Measurements from ENCODE around the gene MCM7. TPM values are rescaled to one million over a fixed set of nuclear protein-coding genes. Genes with fewer than 3 reads are reported as not detected.

Gene MCM7
- polyA plus RNA-seq, 1 of the 3 experiments (the other 2 are of a cell fraction) = 241 TPM

DNA sequence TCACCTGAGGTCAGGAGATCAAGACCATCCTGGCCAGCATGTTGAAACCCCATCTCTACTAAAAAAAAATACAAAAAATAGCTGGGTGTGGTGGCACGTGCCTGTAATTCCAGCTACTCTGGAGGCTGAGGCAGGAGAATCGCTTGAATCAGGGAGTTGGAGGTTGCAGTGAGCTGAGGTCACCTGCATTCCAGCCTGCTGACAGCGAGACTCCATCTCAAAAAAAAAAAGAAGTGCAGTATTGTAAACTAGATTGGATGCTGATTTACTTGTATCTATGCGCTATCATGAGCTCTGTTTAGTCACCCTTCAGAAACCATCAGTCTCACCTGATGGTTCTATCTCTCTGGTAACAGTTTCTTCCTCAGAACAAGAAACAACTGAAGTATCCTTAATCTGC lies 37.8 kb downstream of the MCM7 start:
- Histone ChIP-seq H3K4me1 (ENCODE audit: control insufficient read depth in 1 of 2, insufficient read depth in 2 of 2, low read depth in 1 of 2, low read length in 1 of 2) (peaks cover 0 to 21% of the 10 kb centered on the region in 2 experiments; a peak in 1 of 4 replicates), H3K79me2 (ENCODE audit: insufficient read depth) (no peaks in the 10 kb centered on the region), H4K20me1 (ENCODE audit: insufficient read depth) (no peaks in the 10 kb centered on the region), H3K9ac (no peak overlapping the region), H3K4me3 (ENCODE audit: low read depth in 2 of 2, low read length in 1 of 2) (no peak overlapping the region), H3K27me3 (ENCODE audit: insufficient read depth) (no peaks in the 10 kb centered on the region), H3F3A (replicated peaks; ENCODE audit: insufficient read depth) (peaks cover 34% of the 10 kb centered on the region), H3K4me2 (no peak overlapping the region), H3K36me3 (replicated peaks in 1 of 2; ENCODE audit: control insufficient read depth in 1 of 2, insufficient read depth in 2 of 2, low read length in 1 of 2) (peaks cover 32 to 58% of the 10 kb centered on the region in 2 experiments), H3K9me3 (no peaks in the 10 kb centered on the region), H3K9me2 (no peaks in the 10 kb centered on the region), H2AFZ (ENCODE audit: low read depth) (no peak overlapping the region), H3K27ac (ENCODE audit: low read depth in 2 of 2, low read length in 1 of 2) (no peak overlapping the region)
- ChIA-PET POLR2A (interaction anchor here (0.6 to 1.3 kb wide), 4 partner anchors 11 to 48 kb away, joined by 3 to 7 read pairs (median 3); partner anchors contain the start of genes ZKSCAN1 and ZSCAN21), CTCF (interaction anchor here (1.1 to 2.4 kb wide), 6 partner anchors 10 to 84 kb away, joined by 4 to 10 read pairs (median 8); partner anchors contain the start of gene ZSCAN21)
- TF ChIP-seq RCOR1 (IDR thresholded peaks at IDR 0.05; ENCODE audit: low read length) = no peak
- TF ChIP-seq, protein P1, sequence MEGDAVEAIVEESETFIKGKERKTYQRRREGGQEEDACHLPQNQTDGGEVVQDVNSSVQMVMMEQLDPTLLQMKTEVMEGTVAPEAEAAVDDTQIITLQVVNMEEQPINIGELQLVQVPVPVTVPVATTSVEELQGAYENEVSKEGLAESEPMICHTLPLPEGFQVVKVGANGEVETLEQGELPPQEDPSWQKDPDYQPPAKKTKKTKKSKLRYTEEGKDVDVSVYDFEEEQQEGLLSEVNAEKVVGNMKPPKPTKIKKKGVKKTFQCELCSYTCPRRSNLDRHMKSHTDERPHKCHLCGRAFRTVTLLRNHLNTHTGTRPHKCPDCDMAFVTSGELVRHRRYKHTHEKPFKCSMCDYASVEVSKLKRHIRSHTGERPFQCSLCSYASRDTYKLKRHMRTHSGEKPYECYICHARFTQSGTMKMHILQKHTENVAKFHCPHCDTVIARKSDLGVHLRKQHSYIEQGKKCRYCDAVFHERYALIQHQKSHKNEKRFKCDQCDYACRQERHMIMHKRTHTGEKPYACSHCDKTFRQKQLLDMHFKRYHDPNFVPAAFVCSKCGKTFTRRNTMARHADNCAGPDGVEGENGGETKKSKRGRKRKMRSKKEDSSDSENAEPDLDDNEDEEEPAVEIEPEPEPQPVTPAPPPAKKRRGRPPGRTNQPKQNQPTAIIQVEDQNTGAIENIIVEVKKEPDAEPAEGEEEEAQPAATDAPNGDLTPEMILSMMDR (IDR thresholded peaks at IDR 0.05) = no peak
- no peak for TF ChIP-seq TEAD4 (IDR thresholded peaks at IDR 0.05; ENCODE audit: borderline replicate concordance, insufficient read depth)
- TF ChIP-seq NRF1 (IDR thresholded peaks at IDR 0.05; ENCODE audit: low read depth, low read length) = no peak
- whole genome bisulfite sequencing (ENCODE audit: low lambda C conversion rate) = 98% methylated on average over 4 of the region's 4 CpGs
- no peak for DNase-seq

DNA sequence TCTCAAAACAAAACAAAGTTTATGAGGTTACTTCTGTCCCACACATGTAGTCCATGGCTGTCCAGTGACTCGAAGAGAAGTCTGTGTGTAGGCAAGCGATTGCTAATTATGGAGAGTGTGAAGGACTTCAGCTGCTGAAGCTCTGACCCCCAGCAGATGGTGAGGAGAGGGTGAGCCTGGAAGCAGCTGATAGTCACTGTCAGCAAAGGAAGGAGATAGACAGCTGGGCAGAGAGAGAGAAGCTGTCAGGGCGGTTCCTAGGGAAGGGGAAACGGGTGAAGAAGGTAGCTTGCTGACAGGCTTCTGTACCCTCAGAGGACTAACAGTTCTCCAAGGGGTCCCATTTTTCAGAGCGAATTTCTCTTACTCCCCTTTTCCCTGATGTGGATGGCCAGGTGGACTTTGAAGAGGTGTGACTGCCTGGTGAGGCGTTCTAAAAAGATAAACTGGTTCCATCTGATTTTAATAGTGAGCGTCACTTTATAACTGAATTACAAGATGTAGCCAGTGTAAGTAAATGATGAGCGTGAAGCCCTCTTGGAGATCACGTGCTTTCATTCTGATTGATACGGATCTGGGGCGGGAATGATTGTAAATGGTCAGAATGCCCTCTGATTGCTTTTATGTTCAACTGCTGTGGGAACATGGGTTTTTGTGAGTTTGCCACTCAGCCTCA lies 39.5 kb downstream of the MCM7 start:
- ChIA-PET POLR2A (interaction anchor here (0.9 to 1.2 kb wide), 2 partner anchors 12 to 40 kb away, joined by 3 to 5 read pairs; partner anchors contain the start of genes AP4M1 and MCM7), CTCF (interaction anchor here (1.1 to 2.5 kb wide), 5 partner anchors 8 to 82 kb away, joined by 3 to 7 read pairs (median 5); partner anchors contain the start of gene ZSCAN21)
- Histone ChIP-seq H3K27ac (ENCODE audit: low read depth in 2 of 2, low read length in 1 of 2) (no peak overlapping the region), H3K79me2 (ENCODE audit: insufficient read depth) (peaks cover 2% of the 10 kb centered on the region), H3K9me2 (no peaks in the 10 kb centered on the region), H3K9me3 (no peaks in the 10 kb centered on the region), H2AFZ (ENCODE audit: low read depth) (no peak overlapping the region), H3K9ac (no peak overlapping the region), H3K4me2 (no peak overlapping the region), H4K20me1 (ENCODE audit: insufficient read depth) (no peaks in the 10 kb centered on the region), H3K4me1 (ENCODE audit: control insufficient read depth in 1 of 2, insufficient read depth in 2 of 2, low read depth in 1 of 2, low read length in 1 of 2) (peaks cover 0 to 17% of the 10 kb centered on the region in 2 experiments; a peak in 1 of 4 replicates), H3K4me3 (ENCODE audit: low read depth in 2 of 2, low read length in 1 of 2) (no peak overlapping the region), H3K36me3 (replicated peaks in 1 of 2; ENCODE audit: control insufficient read depth in 1 of 2, insufficient read depth in 2 of 2, low read length in 1 of 2) (peaks cover 48 to 67% of the 10 kb centered on the region in 2 experiments), H3K27me3 (ENCODE audit: insufficient read depth) (no peaks in the 10 kb centered on the region), H3F3A (replicated peaks; ENCODE audit: insufficient read depth) (peaks cover 23% of the 10 kb centered on the region)
- TF ChIP-seq SMC3 (IDR thresholded peaks at IDR 0.05; ENCODE audit: low read depth, low read length) (no peak), EP300 (IDR thresholded peaks at IDR 0.05; ENCODE audit: borderline replicate concordance in 1 of 2, low read depth in 1 of 2, low read length in 1 of 2) (no peak)
- TF ChIP-seq, protein P2, sequence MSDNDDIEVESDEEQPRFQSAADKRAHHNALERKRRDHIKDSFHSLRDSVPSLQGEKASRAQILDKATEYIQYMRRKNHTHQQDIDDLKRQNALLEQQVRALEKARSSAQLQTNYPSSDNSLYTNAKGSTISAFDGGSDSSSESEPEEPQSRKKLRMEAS (IDR thresholded peaks at IDR 0.05; ENCODE audit: low read depth) = no peak
- no peak for DNase-seq
- WGBS (ENCODE audit: low lambda C conversion rate) = 98% methylated on average over 11 of the region's 11 CpGs

Data from SK-N-SH (cell line).